Keratinocyte (primary cell): ENCODE data around the gene ENTREP1. TPM values are rescaled to one million over a fixed set of nuclear protein-coding genes. Genes with fewer than 3 reads are reported as not detected.
A peak's percentile ranks its signal among the peaks of the same experiment; 100 is the strongest.

Experiments used
- DNase-seq: peaks from one replicate; pipeline ENCODE4 v3.0.0-alpha.2; 2011; ENCODE audit warnings: low read depth, missing footprints, low spot score
- FAIRE-seq: peaks from 2 replicates; lab custom pipeline; 2011; peaks lifted over from hg19 to GRCh38; lab: Jason Lieb, UNC
- H2AFZ ChIP-seq: 2 replicates; pipeline ENCODE4 v1.6.0; 2012; ENCODE audit warnings: low read length, control low read depth, inconsistent platforms; ENCODE audit not compliant: control insufficient read depth
- H3K27ac ChIP-seq: 2 replicates; pipeline ENCODE4 v1.5.1; 2011; ENCODE audit warnings: low read length; ENCODE audit not compliant: control insufficient read depth, insufficient read depth
- H3K27me3 ChIP-seq: 3 replicates; pipeline ENCODE4 v1.6.0; 2011; ENCODE audit warnings: low read length; ENCODE audit not compliant: control insufficient read depth, insufficient read depth; ENCODE audit errors: extremely low read depth
- H3K36me3 ChIP-seq, 2 experiments: 2 replicates in 1 of 2; 3 replicates in 1 of 2; pipeline ENCODE4 v1.5.1; 2011; ENCODE audit warnings: low read length in 2 of 2, mild to moderate bottlenecking in 1 of 2; ENCODE audit not compliant: control insufficient read depth in 2 of 2, insufficient read depth in 2 of 2; ENCODE audit errors: extremely low read depth in 1 of 2
- H3K4me1 ChIP-seq: 3 replicates; pipeline ENCODE4 v1.5.1; 2011; ENCODE audit warnings: low read length; ENCODE audit not compliant: control insufficient read depth, insufficient read depth; ENCODE audit errors: extremely low read depth
- H3K4me2 ChIP-seq: 3 replicates; pipeline ENCODE4 v1.6.0; 2011; ENCODE audit warnings: low read depth, low read length; ENCODE audit not compliant: control insufficient read depth, insufficient read depth; ENCODE audit errors: extremely low read depth
- H3K4me3 ChIP-seq, 3 experiments: fragments of 200-600 bp in 1 of 3; sonication (generic) in 1 of 3; 2 replicates in 2 of 3; 3 replicates in 1 of 3; pipeline ENCODE4 v1.5.1; 2011 to 2016; ENCODE audit warnings: low read length in 3 of 3, mild to moderate bottlenecking in 3 of 3, control low read depth in 2 of 3, inconsistent platforms in 1 of 3, low read depth in 1 of 3, mixed read lengths in 1 of 3, mixed run types in 1 of 3, moderate library complexity in 1 of 3; ENCODE audit not compliant: control insufficient read depth in 2 of 3, insufficient read depth in 2 of 3; ENCODE audit errors: extremely low read depth in 1 of 3
- H3K79me2 ChIP-seq: 2 replicates; pipeline ENCODE4 v1.6.0; 2012; ENCODE audit warnings: low read length; ENCODE audit not compliant: control insufficient read depth, insufficient read depth
- H3K9ac ChIP-seq: 3 replicates; pipeline ENCODE4 v1.6.0; 2011; ENCODE audit warnings: low read length; ENCODE audit not compliant: control insufficient read depth, insufficient read depth; ENCODE audit errors: extremely low read depth
- H3K9me1 ChIP-seq: 3 replicates; pipeline ENCODE4 v1.6.0; 2011; ENCODE audit warnings: low read length; ENCODE audit not compliant: control insufficient read depth, insufficient read depth; ENCODE audit errors: extremely low read depth
- H3K9me3 ChIP-seq: 2 replicates; pipeline ENCODE4 v1.5.1; 2012; ENCODE audit warnings: low read depth, low read length; ENCODE audit not compliant: control insufficient read depth
- H4K20me1 ChIP-seq: 3 replicates; pipeline ENCODE4 v1.6.0; 2011; ENCODE audit warnings: low read length; ENCODE audit not compliant: control insufficient read depth, insufficient read depth; ENCODE audit errors: extremely low read depth
- EZH2 ChIP-seq: IDR thresholded peaks from one replicate; pipeline ENCODE4 v1.6.1; 2012; ENCODE audit warnings: inconsistent platforms, mild to moderate bottlenecking, low read length, moderate library complexity
- dilution Hi-C: fragments of 300-500 bp; cut with MboI; formaldehyde crosslinking; loops from one replicate; pipeline ENCODE4 v1.7.0; 2020; ENCODE audit warnings: low sequenced_read_pairs; ENCODE audit not compliant: extremely low pct_ligation_motif_present
- polyA plus RNA-seq, 5 experiments: library from polyadenylated mRNA; depleted of rRNA in 3 of 5; stranded (reverse) in 3 of 5; stranded (forward) in 1 of 5; unstranded in 1 of 5; fragments of >200 nt; gene quantifications; 1 replicate in 1 of 5; 2 replicates in 3 of 5; 3 replicates in 1 of 5; pipeline versions ENCODE4 v1.2.1 to v1.2.3, GENCODE V29; 2011 to 2012; ENCODE audit warnings: missing spikeins in 2 of 5, low read depth in 1 of 5, low replicate concordance in 1 of 5
- TF ChIP-seq, protein P1 (sequence below), 3 experiments: IDR thresholded peaks in 1 of 3; conservative IDR thresholded peaks in 1 of 3; optimal IDR thresholded peaks in 1 of 3; 2 replicates in 2 of 3; 3 replicates in 1 of 3; pipeline versions ENCODE3 to v1.5.1; 2011; ENCODE audit warnings: low read length in 3 of 3, mild to moderate bottlenecking in 3 of 3, moderate library complexity in 2 of 3, control low read depth in 1 of 3, inconsistent platforms in 1 of 3; ENCODE audit not compliant: insufficient read depth in 2 of 3; ENCODE audit errors: extremely low read depth in 1 of 3

Gene ENTREP1
- polyA plus RNA-seq, 1 donor (not counting 4 experiments of a cell fraction or from before 2014, with no cell fraction given): 0.52 TPM

DNA sequence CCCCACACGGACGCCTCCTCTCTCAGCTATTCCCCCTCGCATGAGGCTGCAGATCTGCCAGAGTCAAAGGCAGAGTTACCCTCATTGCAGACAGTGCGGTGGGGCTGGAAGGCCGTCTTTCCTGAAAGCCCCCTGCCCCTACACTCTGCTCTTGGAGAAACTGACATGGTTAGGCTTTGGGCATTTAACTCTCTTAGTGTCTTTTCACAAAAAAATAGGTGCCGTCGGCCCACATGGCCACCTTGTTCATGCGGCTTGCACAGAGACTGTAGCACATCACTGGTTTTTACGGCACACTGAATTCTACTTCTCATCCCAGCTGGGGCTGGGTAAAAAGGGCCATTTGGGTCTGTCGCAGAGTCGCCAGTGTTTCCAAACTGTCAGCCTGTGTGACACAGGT, 107.6 kb downstream of the ENTREP1 start:
- no peaks in the 10 kb centered on the region for H4K20me1 ChIP-seq
- H3K4me2 ChIP-seq: no peak overlapping the region
- dilution Hi-C loops: loop anchor here (25.0 kb wide), 1 partner anchor 105 kb away; no protein-coding TSS in a partner anchor
- peaks cover 13% of the 10 kb centered on the region for H3K4me1 ChIP-seq
- FAIRE-seq: no peak
- no peaks in the 10 kb centered on the region for H3K27me3 ChIP-seq
- no peak for TF ChIP-seq EZH2
- TF ChIP-seq, protein P1, sequence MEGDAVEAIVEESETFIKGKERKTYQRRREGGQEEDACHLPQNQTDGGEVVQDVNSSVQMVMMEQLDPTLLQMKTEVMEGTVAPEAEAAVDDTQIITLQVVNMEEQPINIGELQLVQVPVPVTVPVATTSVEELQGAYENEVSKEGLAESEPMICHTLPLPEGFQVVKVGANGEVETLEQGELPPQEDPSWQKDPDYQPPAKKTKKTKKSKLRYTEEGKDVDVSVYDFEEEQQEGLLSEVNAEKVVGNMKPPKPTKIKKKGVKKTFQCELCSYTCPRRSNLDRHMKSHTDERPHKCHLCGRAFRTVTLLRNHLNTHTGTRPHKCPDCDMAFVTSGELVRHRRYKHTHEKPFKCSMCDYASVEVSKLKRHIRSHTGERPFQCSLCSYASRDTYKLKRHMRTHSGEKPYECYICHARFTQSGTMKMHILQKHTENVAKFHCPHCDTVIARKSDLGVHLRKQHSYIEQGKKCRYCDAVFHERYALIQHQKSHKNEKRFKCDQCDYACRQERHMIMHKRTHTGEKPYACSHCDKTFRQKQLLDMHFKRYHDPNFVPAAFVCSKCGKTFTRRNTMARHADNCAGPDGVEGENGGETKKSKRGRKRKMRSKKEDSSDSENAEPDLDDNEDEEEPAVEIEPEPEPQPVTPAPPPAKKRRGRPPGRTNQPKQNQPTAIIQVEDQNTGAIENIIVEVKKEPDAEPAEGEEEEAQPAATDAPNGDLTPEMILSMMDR (optimal IDR thresholded peaks at IDR 0.05 in 1 of 3, IDR thresholded peaks at IDR 0.05 in 1 of 3, conservative IDR thresholded peaks at IDR 0.05 in 1 of 3; ENCODE audit: extremely low read depth in 1 of 3, insufficient read depth in 2 of 3, low read length in 3 of 3): no peak
- H2AFZ ChIP-seq: no peak overlapping the region
- DNase-seq: no peak
- H3K4me3 ChIP-seq: no peak overlapping the region
- H3K9ac ChIP-seq: no peak overlapping the region
- H3K36me3 ChIP-seq: no peaks in the 10 kb centered on the region
- no peaks in the 10 kb centered on the region for H3K79me2 ChIP-seq
- no peaks in the 10 kb centered on the region for H3K9me1 ChIP-seq
- peaks cover 4% of the 10 kb centered on the region for H3K9me3 ChIP-seq
- H3K27ac ChIP-seq: no peak overlapping the region

DNA sequence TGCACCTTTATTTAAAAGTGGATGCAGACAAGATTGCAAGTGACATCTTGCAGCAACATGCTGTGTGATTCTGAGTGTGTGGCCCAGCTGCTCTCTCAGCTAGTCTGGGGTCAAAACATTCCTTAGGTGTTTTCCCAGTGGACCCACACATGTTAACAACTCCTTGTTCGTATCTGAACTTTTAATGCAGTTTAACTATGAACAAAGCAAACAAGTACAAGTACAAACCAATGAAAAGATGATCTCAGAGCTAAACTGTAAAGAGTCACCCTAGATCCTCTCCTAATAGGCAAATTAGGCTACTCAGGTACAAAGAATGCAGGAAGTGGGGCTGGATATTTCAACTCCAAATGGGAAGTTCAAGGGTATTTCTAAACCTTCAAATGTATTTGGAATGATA, 108.4 kb downstream of the ENTREP1 start:
- Histone ChIP-seq H3K4me1 (peaks cover 13% of the 10 kb centered on the region), H3K27ac (no peak overlapping the region), H3K9ac (no peak overlapping the region), H2AFZ (no peak overlapping the region), H4K20me1 (no peaks in the 10 kb centered on the region), H3K9me1 (no peaks in the 10 kb centered on the region), H3K79me2 (no peaks in the 10 kb centered on the region), H3K36me3 (no peaks in the 10 kb centered on the region), H3K4me3 (no peak overlapping the region), H3K27me3 (no peaks in the 10 kb centered on the region), H3K9me3 (peaks cover 4% of the 10 kb centered on the region), H3K4me2 (peak overlapping the region; percentile 35)
- FAIRE-seq (peak; percentile 78), DNase-seq (peak; percentile 4)
- TF ChIP-seq, protein P1 (optimal IDR thresholded peaks at IDR 0.05 in 1 of 3, IDR thresholded peaks at IDR 0.05 in 1 of 3, conservative IDR thresholded peaks at IDR 0.05 in 1 of 3; ENCODE audit: extremely low read depth in 1 of 3, insufficient read depth in 2 of 3, low read length in 3 of 3): no peak
- TF ChIP-seq EZH2: no peak
- dilution Hi-C loops: loop anchor here (25.0 kb wide), 1 partner anchor 104 kb away; no protein-coding TSS in a partner anchor
